Kidney (tissue), 14 donors: ENCODE measurements around the gene DNAJC12. TPM values are rescaled to one million over a fixed set of nuclear protein-coding genes. Genes with fewer than 3 reads are reported as not detected.
A peak's percentile ranks its signal among the peaks of the same experiment; 100 is the strongest.
"Not testable (repeated sequence)": the region's sequence is repeated elsewhere in the genome, so short reads cannot be mapped to it uniquely, and the experiment has no call there.

Experiments used
- DNase-seq, 5 donors: peaks; one replicate each; pipeline ENCODE4 v3.0.0-alpha.2; 2013 to 2020
- FAIRE-seq: peaks from 2 replicates; lab custom pipeline; 2012; peaks lifted over from hg19 to GRCh38; lab: Jason Lieb, UNC
- H3K27ac ChIP-seq, 2 donors: one replicate each; pipeline ENCODE4 v1.7.0; 2013; ENCODE audit warnings: low read depth in 2 of 2, low read length in 2 of 2, inconsistent platforms in 1 of 2
- H3K27me3 ChIP-seq: one replicate; pipeline ENCODE4 v1.7.1; 2013; ENCODE audit warnings: low read length, inconsistent platforms; ENCODE audit not compliant: control insufficient read depth, insufficient read depth
- H3K36me3 ChIP-seq, 3 donors: one replicate each; pipeline versions ENCODE4 v1.7.0 to v1.7.1; 2013; ENCODE audit warnings: low read length in 3 of 3, control low read depth in 1 of 3, inconsistent platforms in 1 of 3; ENCODE audit not compliant: insufficient read depth in 3 of 3, control insufficient read depth in 2 of 3
- H3K4me1 ChIP-seq, 3 donors: one replicate each; pipeline versions ENCODE4 v1.7.0 to v1.7.1; 2013; ENCODE audit warnings: low read length in 3 of 3, inconsistent platforms in 1 of 3, low read depth in 1 of 3; ENCODE audit not compliant: control insufficient read depth in 2 of 3, insufficient read depth in 2 of 3
- H3K4me3 ChIP-seq, 3 donors: one replicate each; pipeline versions ENCODE4 v1.7.0 to v1.8.1; 2013; ENCODE audit warnings: low read length in 3 of 3, control low read depth in 1 of 3, inconsistent platforms in 1 of 3
- H3K9ac ChIP-seq, 3 donors: one replicate each; pipeline versions ENCODE4 v1.7.0 to v1.7.1; 2013; ENCODE audit warnings: low read length in 3 of 3, control low read depth in 1 of 3, inconsistent platforms in 1 of 3
- H3K9me3 ChIP-seq, 3 donors: one replicate each; pipeline versions ENCODE4 v1.7.0 to v1.7.1; 2013; ENCODE audit warnings: low read length in 3 of 3, control low read depth in 1 of 3, inconsistent platforms in 1 of 3; ENCODE audit not compliant: control insufficient read depth in 2 of 3, insufficient read depth in 1 of 3
- CTCF ChIP-seq: IDR thresholded peaks from 3 replicates; pipeline ENCODE4 v1.5.1; 2012; ENCODE audit warnings: mild to moderate bottlenecking, moderate library complexity, borderline replicate concordance; ENCODE audit not compliant: insufficient read depth; ENCODE audit errors: extremely low read depth
- intact Hi-C: fragments of 100-400 bp; cut with DNase I; formaldehyde crosslinking; loops from one replicate; pipeline ENCODE4 v1.11.1; 2022
- polyA plus RNA-seq: library from polyadenylated mRNA; stranded (reverse); fragments of 350-450 nt; fragmentation: Illumina TruSeq; extraction: RNeasy Lipid Tissue Mini Kit (QIAGEN cat#74804); gene quantifications from one replicate; pipeline ENCODE4 v1.2.3, GENCODE V29; 2014; ENCODE audit warnings: low read depth, low replicate concordance; ENCODE audit not compliant: insufficient read depth
- total RNA-seq: library from RNA; stranded (reverse); fragmentation: NEBNext Ultra II Directional; extraction: Animal tissue kit (Norgen Biotek cat#: 25700); gene quantifications from one replicate; pipeline ENCODE4 v1.2.1, GENCODE V29; 2021
- donor health status: control.
- donor health status: control.
- donor health status: control.
- donor health status: control.
- donor health status: control.
- donor health status: DM: yes; HTN: yes; CAD: no.
- donor health status: Normal renal cell carcinoma (clear cell type).

Gene DNAJC12
- total and polyA plus RNA-seq, 2 donors from 2014 or later, result 2.5 to 33.9 TPM

- TF ChIP-seq CTCF, result no peak
- Histone ChIP-seq H3K4me3 (peak overlapping the region in 1 of 3 donors; percentile 7), H3K4me1 (no peaks in the 10 kb centered on the region), H3K9me3 (peaks cover 0 to 5% (median 0%) of the 10 kb centered on the region in 3 donors), H3K27ac (no peak overlapping the region), H3K9ac (no peak overlapping the region), H3K27me3 (no peaks in the 10 kb centered on the region), H3K36me3 (no peaks in the 10 kb centered on the region)
- no peak for DNase-seq
- intact Hi-C loops, result no loop called here
- FAIRE-seq, result no peak
These were observed 1.0 kb downstream of the DNAJC12 start for GRCh38 chr10:67836972-67837371.

- intact Hi-C loops, result no loop called here
- Histone ChIP-seq H3K9me3 (peaks cover 0 to 5% (median 0%) of the 10 kb centered on the region in 3 donors), H3K27me3 (no peaks in the 10 kb centered on the region), H3K9ac (no peak overlapping the region), H3K4me1 (no peaks in the 10 kb centered on the region), H3K27ac (no peak overlapping the region), H3K36me3 (no peaks in the 10 kb centered on the region), H3K4me3 (peak overlapping the region in 1 of 3 donors; percentile 10)
- DNase-seq (no peak), FAIRE-seq (no peak)
- TF ChIP-seq CTCF, result no peak
These were observed 1.5 kb downstream of the DNAJC12 start for GRCh38 chr10:67836488-67836887.

GRCh38 chr10:67835541-67836394, 2.2 kb downstream of the DNAJC12 start:
- FAIRE-seq, result not testable (repeated sequence)
- H3K4me3 ChIP-seq, result peak overlapping the region in 1 of 3 donors; percentile 10

GRCh38 chr10:67834375-67834774, 3.6 kb downstream of the DNAJC12 start:
- Histone ChIP-seq H3K27ac (no peak overlapping the region), H3K27me3 (no peaks in the 10 kb centered on the region), H3K9ac (no peak overlapping the region), H3K36me3 (no peaks in the 10 kb centered on the region), H3K4me3 (no peak overlapping the region), H3K9me3 (no peaks in the 10 kb centered on the region), H3K4me1 (no peaks in the 10 kb centered on the region)
- no peak for DNase-seq
- TF ChIP-seq CTCF, result no peak
- intact Hi-C loops, result no loop called here
- FAIRE-seq, result no peak

More at GRCh38 chr10:67835541-67836394, 2.2 kb downstream of the DNAJC12 start:
- DNase-seq, H3K4me1 ChIP-seq, H3K27ac ChIP-seq, H3K9ac ChIP-seq, H3K36me3 ChIP-seq, H3K27me3 ChIP-seq, H3K9me3 ChIP-seq, intact Hi-C loops: not testable (repeated sequence)
